Activated T-helper 1 cell treated with anti-CD3 and anti-CD28 coated beads, Interleukin-2, amount 50 U/mL, for 16 hours (primary cell): ENCODE data around the gene CUEDC1.
A peak's percentile ranks its signal among the peaks of the same experiment; 100 is the strongest.
"Not testable (repeated sequence)": the region's sequence is repeated elsewhere in the genome, so short reads cannot be mapped to it uniquely, and the experiment has no call there.

Experiments used
- DNase-seq, 2 donors: peaks; one replicate each; pipeline ENCODE4 v3.0.0-alpha.2; 2020; ENCODE audit warnings: low read depth in 1 of 2, low spot score in 1 of 2

The CUEDC1 gene

DNA sequence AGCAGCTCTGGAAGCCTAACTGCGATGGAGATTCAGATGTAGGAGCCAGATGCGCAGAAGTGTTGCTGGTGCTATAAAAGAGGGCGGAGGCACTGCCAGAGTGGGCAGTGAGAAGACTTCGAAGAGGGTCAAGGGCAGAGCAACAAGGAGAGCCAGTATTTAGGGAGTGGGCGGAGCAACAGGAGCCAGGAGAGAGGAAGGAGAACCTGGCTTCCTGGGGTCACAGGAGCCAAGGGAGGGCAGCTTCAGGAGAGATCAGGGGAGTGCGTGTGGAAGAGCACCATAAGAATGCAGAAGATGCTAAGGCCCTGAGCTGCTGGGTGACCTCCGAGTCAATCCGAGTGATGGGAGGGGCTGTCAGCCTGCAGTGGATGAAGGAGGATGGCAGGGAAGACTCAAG lies 90.9 kb downstream of the CUEDC1 start:
- DNase-seq = no peak

DNA sequence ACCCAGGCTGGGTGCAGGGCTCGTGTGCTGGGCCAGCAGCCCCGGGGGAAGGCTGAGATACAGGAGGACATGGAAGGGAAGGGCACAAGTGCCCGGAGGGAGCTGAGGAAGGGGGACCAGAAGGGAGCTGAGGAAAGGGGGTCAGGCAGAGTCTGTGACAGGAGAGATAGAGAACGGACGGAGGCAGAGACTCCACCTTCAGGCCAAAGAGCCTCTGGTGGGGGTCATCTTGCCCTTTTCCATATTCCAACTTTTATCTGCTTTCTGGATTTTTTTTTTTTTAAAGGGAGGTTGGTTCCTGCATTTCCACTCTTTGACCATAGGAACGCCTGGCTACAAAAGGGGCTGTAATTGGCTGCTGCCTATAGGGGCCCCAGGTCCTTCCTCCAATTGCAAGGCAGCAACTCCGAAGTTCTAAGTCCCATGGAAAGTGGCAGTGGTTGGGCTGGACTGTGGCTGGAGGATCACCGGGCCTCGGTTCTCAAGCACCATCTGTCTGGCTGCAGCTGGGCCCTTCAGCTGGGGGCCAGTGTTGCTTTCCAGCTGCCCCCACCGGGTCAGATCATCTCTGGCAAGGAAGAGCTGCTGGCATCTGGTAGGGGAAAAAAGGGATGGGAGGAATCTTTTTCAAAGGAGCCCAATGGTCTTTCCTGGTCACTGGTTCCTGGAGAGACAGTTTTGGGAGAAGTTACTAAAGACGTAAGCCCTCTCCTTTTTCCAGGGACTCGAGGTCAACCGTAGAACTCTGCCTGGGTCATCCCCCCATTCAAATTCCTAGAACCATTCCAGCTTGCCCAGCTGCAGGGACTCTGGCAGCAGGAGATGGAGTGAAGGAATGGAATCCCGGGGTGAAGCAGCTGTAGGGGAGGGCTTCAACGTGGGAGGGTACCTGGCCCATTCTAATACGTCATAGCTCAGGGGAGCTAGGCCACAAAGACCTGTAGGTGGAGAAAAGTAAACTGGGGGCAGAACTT lies 92.2 kb downstream of the CUEDC1 start:
- no peak for DNase-seq

DNA sequence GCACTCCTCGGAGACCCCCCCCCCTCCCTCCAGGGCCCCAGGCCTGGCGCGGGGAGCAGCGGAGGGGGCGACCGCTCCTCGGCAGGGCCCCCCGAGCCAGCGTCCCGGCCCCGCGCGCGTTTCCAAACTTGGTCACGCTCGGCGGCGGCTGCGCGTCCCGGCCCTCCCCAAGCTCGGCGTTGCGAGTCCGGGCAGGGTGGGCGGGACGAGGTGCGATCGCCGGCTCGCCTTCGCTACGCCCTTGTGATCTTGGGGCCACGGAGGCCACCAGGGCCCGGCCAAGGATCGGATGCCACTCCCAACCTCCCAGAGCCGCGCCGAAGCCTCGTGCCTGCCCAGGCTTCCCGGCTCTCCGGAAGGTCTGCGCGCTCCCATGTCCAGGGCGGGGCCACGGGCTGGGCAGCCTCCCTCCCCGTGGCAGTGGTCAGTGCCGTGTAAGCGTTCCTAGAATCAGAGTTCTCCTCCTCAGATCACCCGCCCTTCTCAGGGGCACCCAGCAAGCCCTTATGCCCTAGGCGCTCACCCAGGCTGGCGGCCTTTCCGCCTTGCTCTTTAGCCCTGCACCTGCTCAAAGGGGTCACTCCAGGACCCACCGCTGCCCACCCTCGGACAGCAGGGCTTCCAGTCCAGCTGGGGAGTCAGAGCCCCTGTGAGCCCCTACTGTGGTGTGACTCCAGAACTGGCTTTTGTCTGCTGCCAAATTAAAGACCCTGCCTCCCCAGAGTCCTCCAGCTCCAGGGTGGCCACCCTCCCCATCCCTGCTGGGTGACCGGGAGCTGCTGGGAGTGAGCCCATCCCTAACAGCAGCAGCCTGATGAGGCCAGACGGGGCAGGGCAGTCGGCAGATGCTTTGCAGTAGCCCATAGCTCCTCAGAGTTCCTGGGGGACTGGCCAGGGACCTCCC lies 93.2 kb downstream of the CUEDC1 start:
- DNase-seq = no peak

GRCh38 chr17:57861000-57861789 lies 94.0 kb downstream of the CUEDC1 start:
- DNase-seq = peak in 1 of 2 donors; percentile 22

DNA sequence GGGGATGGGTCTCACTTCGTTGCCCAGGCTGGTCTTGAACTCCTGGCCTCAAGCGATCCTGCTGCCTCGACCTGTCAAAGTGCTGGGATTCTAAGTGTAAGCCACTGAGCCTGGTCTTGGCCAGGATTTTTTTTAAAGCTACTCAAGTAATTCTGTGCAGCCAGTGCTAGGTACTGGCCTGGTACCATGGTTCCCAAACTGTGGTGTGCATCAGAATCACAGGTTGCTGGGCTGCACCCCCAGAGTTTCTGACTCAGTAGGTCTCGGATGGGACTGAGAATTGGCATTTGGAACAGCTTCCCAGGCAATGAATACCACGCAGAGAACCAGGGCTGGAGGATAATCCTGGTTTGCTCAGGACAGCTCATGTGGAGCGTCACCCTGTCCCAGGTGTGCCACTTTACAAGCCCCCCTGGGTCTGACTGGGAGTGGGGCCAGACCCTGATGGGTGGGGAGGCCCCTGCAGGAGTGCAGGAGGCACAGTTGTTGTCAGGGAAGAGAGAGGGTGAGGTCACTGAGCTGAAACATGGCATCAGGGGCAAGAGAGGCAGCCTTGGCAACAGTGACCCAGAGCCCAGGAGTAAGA lies 94.7 kb downstream of the CUEDC1 start:
- DNase-seq = no peak

DNA sequence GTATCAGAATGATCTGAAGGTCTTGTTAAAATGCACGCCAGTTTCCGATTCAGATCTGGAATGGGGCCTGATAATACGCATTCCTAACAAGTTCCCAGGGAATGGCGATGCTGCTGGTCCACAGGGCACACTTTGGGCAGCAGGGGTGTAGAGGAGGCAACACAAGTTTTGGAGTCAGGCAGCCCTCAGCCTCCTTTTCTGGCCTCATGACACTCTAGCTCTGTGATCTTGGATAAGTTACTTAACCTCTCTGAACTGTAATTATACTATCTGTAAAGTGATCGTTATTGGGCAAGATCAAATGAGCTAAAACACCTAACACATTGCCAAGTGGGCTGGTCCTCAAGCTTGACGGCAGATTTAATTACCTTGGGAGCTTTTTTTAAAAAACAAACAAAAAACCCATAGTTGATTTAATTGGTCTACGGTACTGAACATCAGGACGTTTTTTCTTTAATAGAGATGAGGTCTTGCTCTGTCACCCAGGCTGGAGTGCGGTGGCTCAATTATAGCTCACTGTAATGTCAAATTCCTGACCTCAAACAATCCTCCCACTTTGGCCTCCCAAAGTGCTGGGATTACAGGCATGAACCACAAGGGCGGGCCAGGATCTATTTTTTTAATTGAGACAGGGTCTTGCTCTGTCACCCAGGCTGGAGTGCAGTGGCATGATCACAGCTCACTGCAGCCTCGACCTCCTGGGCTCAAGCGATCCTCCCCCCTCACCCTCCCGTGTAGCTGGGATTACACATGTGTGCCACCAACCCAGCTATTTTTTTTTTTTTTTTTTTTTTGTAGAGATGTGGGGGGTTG lies 95.4 kb downstream of the CUEDC1 start:
- DNase-seq = no peak

GRCh38 chr17:57858838-57859237 lies 96.4 kb downstream of the CUEDC1 start:
- no peak for DNase-seq

DNA sequence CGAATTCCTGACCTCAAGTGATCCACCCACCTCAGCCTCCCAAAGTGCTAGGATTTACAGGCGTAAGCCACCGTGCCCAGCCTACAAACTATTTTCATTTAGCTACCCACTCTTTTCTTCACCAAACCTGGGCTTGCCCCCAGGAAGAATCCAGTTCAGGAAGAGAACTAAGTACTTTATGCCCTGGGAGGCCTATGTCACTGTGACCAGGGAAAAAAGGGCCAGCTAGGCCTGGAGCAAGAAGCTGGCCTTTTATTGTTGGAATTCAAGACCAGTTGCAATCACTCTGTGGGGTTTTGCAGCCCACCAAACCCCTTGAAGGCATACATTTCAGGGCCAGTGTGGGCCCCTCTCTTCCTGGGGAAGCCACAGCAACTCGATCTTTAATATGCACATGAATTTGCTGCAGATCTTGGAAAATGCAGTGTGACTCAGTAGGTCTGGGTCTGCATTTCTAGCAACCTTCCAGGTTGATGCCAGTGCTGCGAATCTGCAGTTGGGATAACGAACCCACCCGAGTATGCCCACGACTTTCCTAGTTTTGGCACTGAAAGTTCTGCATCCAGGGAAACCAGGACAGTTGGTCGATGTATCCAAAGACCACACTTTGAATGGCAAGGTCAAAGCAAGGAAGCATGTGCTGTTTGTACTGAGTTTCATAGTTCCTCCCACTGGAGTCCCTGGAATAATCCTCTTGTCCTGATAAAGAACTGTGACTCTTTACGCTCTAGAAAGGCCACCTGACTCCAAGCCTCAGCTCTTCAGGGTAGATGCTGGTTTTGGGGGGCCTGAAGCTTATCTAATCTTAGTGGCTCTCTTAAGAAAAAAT lies 98.2 kb downstream of the CUEDC1 start:
- no peak for DNase-seq

GRCh38 chr17:57855391-57856035 lies 99.7 kb downstream of the CUEDC1 start:
- no peak for DNase-seq

GRCh38 chr17:57853695-57854094 lies 101.5 kb downstream of the CUEDC1 start:
- DNase-seq = no peak

DNA sequence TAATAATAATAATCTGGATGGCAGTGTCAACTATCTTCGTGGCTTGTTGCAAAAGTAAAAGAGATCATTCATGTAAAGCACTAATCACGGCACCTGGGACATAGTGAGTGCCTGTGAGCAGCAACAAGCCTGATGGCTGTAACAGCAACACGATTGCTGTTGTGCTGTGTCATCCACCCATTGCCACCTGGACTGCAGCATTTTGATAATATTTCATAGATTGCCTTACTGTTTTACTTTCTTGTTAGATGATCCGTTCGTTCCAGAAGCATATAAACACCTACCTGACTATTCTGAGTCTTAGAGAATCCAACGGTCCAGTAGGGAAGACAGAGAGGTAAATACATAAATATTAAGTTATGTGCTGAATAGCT lies 102.3 kb downstream of the CUEDC1 start:
- no peak for DNase-seq

- no peak for DNase-seq
These were observed 102.9 kb downstream of the CUEDC1 start for GRCh38 chr17:57852092-57852954.

DNA sequence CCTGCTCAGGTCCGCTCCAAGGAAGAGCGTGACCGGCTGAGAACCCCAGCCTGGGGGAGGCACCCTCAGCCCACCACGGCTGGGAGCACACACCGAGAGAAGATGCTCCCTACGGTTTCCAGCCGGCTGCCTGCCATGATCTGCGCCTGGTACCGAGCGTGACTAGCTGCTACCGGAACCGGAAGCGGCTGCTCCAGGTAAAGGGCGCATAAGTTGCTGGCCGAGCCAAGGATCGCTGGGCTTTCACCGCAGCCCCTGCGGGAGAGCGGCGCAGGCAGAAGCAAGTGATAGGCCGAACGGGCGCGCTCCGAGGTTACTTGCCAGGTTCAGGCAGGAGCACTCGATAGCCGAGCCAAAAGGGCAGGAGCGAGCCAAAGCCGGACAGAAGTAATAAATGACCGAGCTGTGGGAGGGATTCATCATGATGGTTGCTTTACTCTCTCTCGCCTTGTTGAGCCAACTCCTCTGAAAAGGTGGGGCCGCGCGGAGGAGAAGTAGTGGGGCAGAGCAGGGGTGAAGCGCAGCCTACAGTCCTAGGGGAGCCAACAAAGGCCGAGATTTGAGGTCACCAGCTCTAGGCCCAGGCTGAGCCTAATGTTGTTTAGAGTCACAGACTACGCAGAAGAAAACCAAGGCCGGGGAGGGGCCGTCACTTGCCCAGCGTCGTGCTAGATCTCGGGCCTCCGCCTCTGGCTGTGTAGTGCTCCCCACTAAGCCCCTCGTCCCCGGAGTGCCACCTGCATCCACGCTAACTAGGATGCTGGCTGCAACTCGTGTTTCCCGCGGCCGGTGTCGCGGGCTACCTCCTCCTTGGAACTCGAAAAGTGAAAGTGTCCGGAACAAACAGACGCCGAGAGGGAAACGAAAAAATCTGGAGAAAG lies 105.1 kb downstream of the CUEDC1 start, which contains the start of gene MRPS23:
Gene MRPS23, minus strand, starts transcription at position 171 of the 881 bp plus-strand sequence. Its CDS starts 34 bp downstream, at position 137.
- DNase-seq = peak; percentile 91 to 96

- DNase-seq = no peak
These were observed 105.9 kb downstream of the CUEDC1 start for GRCh38 chr17:57849163-57849873.

GRCh38 chr17:57846056-57846945 lies 108.9 kb downstream of the CUEDC1 start:
- DNase-seq = not testable (repeated sequence)
